Lung (tissue), 12 donors: Measurements from ENCODE around the gene MEAK7. TPM values are rescaled to one million over a fixed set of nuclear protein-coding genes. Genes with fewer than 3 reads are reported as not detected.

Experiments used
- ATAC-seq: fragments of 200-7000 bp; cut with Tn5 transposase; one replicate; pipeline ENCODE4 v1.9.1; 2020; ENCODE audit warnings: moderate number of reproducible peaks; ENCODE audit not compliant: insufficient read depth, low FRiP score
- DNase-seq, 3 donors: peaks; one replicate each; pipeline ENCODE4 v3.0.0-alpha.2; 2013 to 2017
- H3K27ac ChIP-seq, 2 donors: one replicate each; pipeline ENCODE4 v1.5.1; 2013; ENCODE audit warnings: mild to moderate bottlenecking in 2 of 2, moderate library complexity in 2 of 2, control low read depth in 1 of 2, inconsistent platforms in 1 of 2, low read depth in 1 of 2, low read length in 1 of 2
- H3K27me3 ChIP-seq, 3 donors: one replicate each; pipeline ENCODE4 v1.5.1; 2013; ENCODE audit warnings: low read length in 2 of 3; ENCODE audit not compliant: control insufficient read depth in 3 of 3, insufficient read depth in 3 of 3
- H3K36me3 ChIP-seq, 4 donors: one replicate each; pipeline ENCODE4 v1.5.1; 2013; ENCODE audit warnings: low read length in 4 of 4, mild to moderate bottlenecking in 1 of 4, moderate library complexity in 1 of 4; ENCODE audit not compliant: control insufficient read depth in 4 of 4, insufficient read depth in 4 of 4
- H3K4me1 ChIP-seq, 5 donors: one replicate each; pipeline ENCODE4 v1.5.1; 2013; ENCODE audit warnings: low read length in 5 of 5, mild to moderate bottlenecking in 2 of 5, moderate library complexity in 1 of 5; ENCODE audit not compliant: control insufficient read depth in 5 of 5, insufficient read depth in 5 of 5
- H3K4me3 ChIP-seq: one replicate; pipeline ENCODE4 v1.5.1; 2013; ENCODE audit warnings: mild to moderate bottlenecking, control low read depth, moderate library complexity
- H3K9ac ChIP-seq, 2 donors: one replicate each; pipeline ENCODE4 v1.5.1; 2013; ENCODE audit warnings: low read length in 2 of 2, control low read depth in 1 of 2; ENCODE audit not compliant: insufficient read depth in 1 of 2
- H3K9me3 ChIP-seq, 4 donors: one replicate each; pipeline ENCODE4 v1.5.1; 2013; ENCODE audit warnings: low read length in 3 of 4, mild to moderate bottlenecking in 1 of 4, moderate library complexity in 1 of 4; ENCODE audit not compliant: control insufficient read depth in 4 of 4, insufficient read depth in 3 of 4
- WGBS, 2 donors: extraction: QIAGEN DNeasy Blood & Tissue Kit; methylation state at CpG; one replicate each; pipeline ENCODE4 v1.1.7; 2013; 5-methylcytosine and 5-hydroxymethylcytosine counted together
- polyA plus RNA-seq, 2 donors: library from polyadenylated mRNA; stranded (reverse); fragments of 200-250 nt; gene quantifications; one replicate each; pipeline ENCODE4 v1.2.1, GENCODE V29; 2013
- total RNA-seq, 2 donors: library from RNA; depleted of rRNA in 1 of 2; stranded (reverse); fragments of >200 nt in 1 of 2; gene quantifications; one replicate each; pipeline ENCODE4 v1.2.1, GENCODE V29; 2014 to 2021
- TF ChIP-seq, protein P1 (sequence below): IDR thresholded peaks from 2 replicates; pipeline ENCODE4 v1.5.1; 2012; ENCODE audit warnings: mild to moderate bottlenecking; ENCODE audit errors: control extremely low read depth, extremely low read depth
- donor health status: control.
- donor health status: control.
- donor health status: Bipolar disorder and iron deficiency.
- donor health status: healthy.
- donor health status: DM: yes; HTN: yes; CAD: no.

MEAK7 gene
- total and polyA plus RNA-seq, 4 donors, result 4.8 to 16.9 (median 11.2) TPM

DNA sequence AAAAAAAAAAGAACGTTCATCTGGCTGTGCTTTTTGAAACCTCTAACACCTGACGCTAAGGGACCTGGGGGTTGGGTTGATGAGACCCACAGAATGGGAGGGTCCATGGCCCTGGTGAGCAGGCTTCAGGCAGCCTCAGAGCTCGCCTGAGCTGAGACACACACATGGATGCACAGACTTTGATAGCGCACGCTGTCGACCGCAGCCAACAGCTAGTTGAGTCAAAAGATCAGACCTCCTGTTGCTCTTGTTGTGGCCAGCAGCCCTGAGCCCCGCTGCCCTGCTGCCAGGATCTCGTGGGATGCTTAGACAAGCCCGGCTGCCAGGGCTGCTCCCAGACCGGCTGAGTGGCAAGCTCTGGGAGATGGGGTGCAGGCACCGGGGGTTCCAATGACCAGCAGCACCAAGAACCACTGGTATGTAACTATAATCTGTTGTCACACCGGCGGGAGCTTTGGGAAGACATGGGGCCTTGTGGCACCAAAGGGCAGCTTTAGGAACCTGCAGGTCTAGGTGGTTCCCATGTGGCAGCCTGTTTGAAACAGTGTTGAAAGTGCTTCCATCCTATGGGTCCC is 20.0 kb upstream of the MEAK7 start:
- DNase-seq (no peak), ATAC-seq (no peak)
- H3K4me3 ChIP-seq, result no peak overlapping the region
- peaks cover 0 to 3% (median under 1%) of the 10 kb centered on the region in 4 donors for H3K9me3 ChIP-seq
- peaks cover 0 to 14% (median 6%) of the 10 kb centered on the region in 5 donors for H3K4me1 ChIP-seq
- 86% methylated on average over 14 of the region's 14 CpGs for WGBS, 2 donors
- no peaks in the 10 kb centered on the region for H3K36me3 ChIP-seq
- no peaks in the 10 kb centered on the region for H3K27me3 ChIP-seq
- no peak overlapping the region for H3K9ac ChIP-seq
- H3K27ac ChIP-seq, result no peak overlapping the region
- TF ChIP-seq, protein P1, sequence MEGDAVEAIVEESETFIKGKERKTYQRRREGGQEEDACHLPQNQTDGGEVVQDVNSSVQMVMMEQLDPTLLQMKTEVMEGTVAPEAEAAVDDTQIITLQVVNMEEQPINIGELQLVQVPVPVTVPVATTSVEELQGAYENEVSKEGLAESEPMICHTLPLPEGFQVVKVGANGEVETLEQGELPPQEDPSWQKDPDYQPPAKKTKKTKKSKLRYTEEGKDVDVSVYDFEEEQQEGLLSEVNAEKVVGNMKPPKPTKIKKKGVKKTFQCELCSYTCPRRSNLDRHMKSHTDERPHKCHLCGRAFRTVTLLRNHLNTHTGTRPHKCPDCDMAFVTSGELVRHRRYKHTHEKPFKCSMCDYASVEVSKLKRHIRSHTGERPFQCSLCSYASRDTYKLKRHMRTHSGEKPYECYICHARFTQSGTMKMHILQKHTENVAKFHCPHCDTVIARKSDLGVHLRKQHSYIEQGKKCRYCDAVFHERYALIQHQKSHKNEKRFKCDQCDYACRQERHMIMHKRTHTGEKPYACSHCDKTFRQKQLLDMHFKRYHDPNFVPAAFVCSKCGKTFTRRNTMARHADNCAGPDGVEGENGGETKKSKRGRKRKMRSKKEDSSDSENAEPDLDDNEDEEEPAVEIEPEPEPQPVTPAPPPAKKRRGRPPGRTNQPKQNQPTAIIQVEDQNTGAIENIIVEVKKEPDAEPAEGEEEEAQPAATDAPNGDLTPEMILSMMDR, result no peak

DNA sequence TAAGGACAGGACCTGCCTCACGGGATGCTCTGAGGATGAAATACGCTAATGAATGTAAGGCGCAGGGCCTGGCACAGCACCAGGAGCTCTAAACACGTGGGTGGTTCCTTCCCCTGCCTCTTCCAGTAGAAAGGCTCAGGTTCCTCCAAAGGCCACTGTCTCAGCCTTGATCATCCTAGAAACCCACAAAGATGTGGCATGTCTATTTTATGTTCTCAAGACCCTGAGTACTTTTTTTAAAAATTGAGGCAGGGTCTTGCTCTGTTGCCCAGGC is 17.0 kb upstream of the MEAK7 start:
- Histone ChIP-seq H3K4me1 (peaks cover 0 to 6% (median 0%) of the 10 kb centered on the region in 5 donors), H3K9me3 (no peaks in the 10 kb centered on the region), H3K4me3 (no peak overlapping the region), H3K27ac (no peak overlapping the region), H3K9ac (no peak overlapping the region), H3K36me3 (no peaks in the 10 kb centered on the region), H3K27me3 (no peaks in the 10 kb centered on the region)
- TF ChIP-seq, protein P1, result no peak
- 66 to 88% methylated on average over 4 of the region's 4 CpGs for WGBS, 2 donors
- ATAC-seq (no peak), DNase-seq (no peak)

DNA sequence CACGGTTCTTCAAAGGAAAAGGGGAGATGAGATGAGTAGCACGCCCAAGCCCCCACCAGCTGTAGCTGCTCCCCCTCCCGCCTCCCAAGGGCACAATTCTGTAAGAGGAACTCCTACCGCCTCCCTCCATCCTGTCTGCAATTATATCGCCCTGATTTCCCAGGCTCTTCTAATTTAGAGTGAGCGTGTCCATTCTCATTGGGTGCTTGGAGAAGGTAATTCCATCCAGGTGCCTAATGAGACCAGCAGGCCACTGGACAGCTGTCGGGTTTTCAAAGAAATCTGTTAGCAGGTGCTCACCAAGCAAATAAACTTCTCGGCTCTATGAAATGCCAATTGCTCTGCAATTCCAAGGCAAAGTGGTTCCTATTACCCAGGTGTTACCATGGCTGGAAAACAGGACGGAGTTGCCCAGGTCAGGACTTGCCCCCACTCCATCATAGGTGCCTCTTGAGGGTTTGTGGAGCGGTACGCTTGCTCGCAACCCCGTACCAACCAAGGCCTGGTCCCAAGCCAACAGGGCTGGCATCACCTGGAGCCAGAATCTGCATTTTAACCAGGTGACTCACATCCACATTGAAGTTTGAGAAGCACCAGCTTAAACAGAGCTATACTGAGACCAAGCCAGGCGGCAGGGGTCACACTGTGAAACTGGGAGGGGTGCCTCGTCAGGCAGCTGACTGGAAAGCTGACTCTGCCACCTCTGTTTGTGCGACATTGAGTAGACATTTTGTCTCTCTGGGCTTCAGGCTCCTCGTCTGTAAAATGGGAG is 16.5 kb upstream of the MEAK7 start:
- Histone ChIP-seq H3K4me1 (peaks cover 0 to 5% (median 0%) of the 10 kb centered on the region in 5 donors), H3K27ac (no peak overlapping the region), H3K27me3 (no peaks in the 10 kb centered on the region), H3K36me3 (no peaks in the 10 kb centered on the region), H3K9ac (no peak overlapping the region), H3K4me3 (no peak overlapping the region), H3K9me3 (no peaks in the 10 kb centered on the region)
- TF ChIP-seq, protein P1, result no peak
- 62 to 65% methylated on average over 17 of the region's 17 CpGs for WGBS, 2 donors
- ATAC-seq (peak; percentile 66), DNase-seq (no peak)
